Lung (tissue), 12 donors: ENCODE data around the gene ITPK1. TPM values are rescaled to one million over a fixed set of nuclear protein-coding genes. Genes with fewer than 3 reads are reported as not detected.
A peak's percentile ranks its signal among the peaks of the same experiment; 100 is the strongest.

Source experiments
- ATAC-seq: fragments of 200-7000 bp; cut with Tn5 transposase; one replicate; pipeline ENCODE4 v1.9.1; 2020; ENCODE audit warnings: moderate number of reproducible peaks; ENCODE audit not compliant: insufficient read depth, low FRiP score
- DNase-seq, 3 donors: peaks; one replicate each; pipeline ENCODE4 v3.0.0-alpha.2; 2013 to 2017
- H3K27ac ChIP-seq, 2 donors: one replicate each; pipeline ENCODE4 v1.5.1; 2013; ENCODE audit warnings: mild to moderate bottlenecking in 2 of 2, moderate library complexity in 2 of 2, control low read depth in 1 of 2, inconsistent platforms in 1 of 2, low read depth in 1 of 2, low read length in 1 of 2
- H3K27me3 ChIP-seq, 3 donors: one replicate each; pipeline ENCODE4 v1.5.1; 2013; ENCODE audit warnings: low read length in 2 of 3; ENCODE audit not compliant: control insufficient read depth in 3 of 3, insufficient read depth in 3 of 3
- H3K36me3 ChIP-seq, 4 donors: one replicate each; pipeline ENCODE4 v1.5.1; 2013; ENCODE audit warnings: low read length in 4 of 4, mild to moderate bottlenecking in 1 of 4, moderate library complexity in 1 of 4; ENCODE audit not compliant: control insufficient read depth in 4 of 4, insufficient read depth in 4 of 4
- H3K4me1 ChIP-seq, 5 donors: one replicate each; pipeline ENCODE4 v1.5.1; 2013; ENCODE audit warnings: low read length in 5 of 5, mild to moderate bottlenecking in 2 of 5, moderate library complexity in 1 of 5; ENCODE audit not compliant: control insufficient read depth in 5 of 5, insufficient read depth in 5 of 5
- H3K4me3 ChIP-seq: one replicate; pipeline ENCODE4 v1.5.1; 2013; ENCODE audit warnings: mild to moderate bottlenecking, control low read depth, moderate library complexity
- H3K9ac ChIP-seq, 2 donors: one replicate each; pipeline ENCODE4 v1.5.1; 2013; ENCODE audit warnings: low read length in 2 of 2, control low read depth in 1 of 2; ENCODE audit not compliant: insufficient read depth in 1 of 2
- H3K9me3 ChIP-seq, 4 donors: one replicate each; pipeline ENCODE4 v1.5.1; 2013; ENCODE audit warnings: low read length in 3 of 4, mild to moderate bottlenecking in 1 of 4, moderate library complexity in 1 of 4; ENCODE audit not compliant: control insufficient read depth in 4 of 4, insufficient read depth in 3 of 4
- CTCF ChIP-seq: IDR thresholded peaks from 2 replicates; pipeline ENCODE4 v1.5.1; 2012; ENCODE audit warnings: mild to moderate bottlenecking; ENCODE audit errors: control extremely low read depth, extremely low read depth
- WGBS, 2 donors: extraction: QIAGEN DNeasy Blood & Tissue Kit; methylation state at CpG; one replicate each; pipeline ENCODE4 v1.1.7; 2013; 5-methylcytosine and 5-hydroxymethylcytosine counted together
- polyA plus RNA-seq, 2 donors: library from polyadenylated mRNA; stranded (reverse); fragments of 200-250 nt; gene quantifications; one replicate each; pipeline ENCODE4 v1.2.1, GENCODE V29; 2013
- total RNA-seq, 2 donors: library from RNA; depleted of rRNA in 1 of 2; stranded (reverse); fragments of >200 nt in 1 of 2; gene quantifications; one replicate each; pipeline ENCODE4 v1.2.1, GENCODE V29; 2014 to 2021
- donor health status: control.
- donor health status: control.
- donor health status: Bipolar disorder and iron deficiency.
- donor health status: healthy.
- donor health status: DM: yes; HTN: yes; CAD: no.

Gene ITPK1
- total and polyA plus RNA-seq, 4 donors = 17.5 to 99.4 (median 45.3) TPM

- WGBS, 2 donors = 78 to 82% methylated on average over 15 of the region's 15 CpGs
Measured at GRCh38 chr14:93007225-93007997, 108.3 kb downstream of the ITPK1 start.

GRCh38 chr14:93006567-93007051, 109.1 kb downstream of the ITPK1 start:
- WGBS, 2 donors = 73 to 80% methylated on average over 6 of the region's 6 CpGs
- Histone ChIP-seq H3K9ac (no peak overlapping the region), H3K36me3 (peaks cover 0 to 2% (median 0%) of the 10 kb centered on the region in 4 donors), H3K27ac (peak overlapping the region in 1 of 2 donors; percentile 75), H3K4me1 (peaks cover 5 to 40% (median 13%) of the 10 kb centered on the region in 5 donors), H3K4me3 (no peak overlapping the region), H3K9me3 (no peaks in the 10 kb centered on the region), H3K27me3 (no peaks in the 10 kb centered on the region)
- ATAC-seq = no peak
- TF ChIP-seq CTCF = no peak
- DNase-seq = no peak

More at GRCh38 chr14:93007225-93007997, 108.3 kb downstream of the ITPK1 start:
- peak; percentile 46 for ATAC-seq
- TF ChIP-seq CTCF = no peak
- H3K36me3 ChIP-seq = peaks cover 0 to 2% (median 0%) of the 10 kb centered on the region in 4 donors
- no peaks in the 10 kb centered on the region for H3K9me3 ChIP-seq
- H3K27me3 ChIP-seq = no peaks in the 10 kb centered on the region
- no peak for DNase-seq
- peaks cover 5 to 45% (median 18%) of the 10 kb centered on the region in 5 donors for H3K4me1 ChIP-seq
- no peak overlapping the region for H3K9ac ChIP-seq
- no peak overlapping the region for H3K4me3 ChIP-seq
- peak overlapping the region; percentile 17 to 75 for H3K27ac ChIP-seq

- WGBS, 2 donors = 87 to 88% methylated on average over 8 of the region's 8 CpGs
Measured at GRCh38 chr14:93005838-93006237, 109.9 kb downstream of the ITPK1 start.

More at GRCh38 chr14:93005838-93006237, 109.9 kb downstream of the ITPK1 start:
- no peak for TF ChIP-seq CTCF
- ATAC-seq = no peak
- Histone ChIP-seq H3K4me3 (no peak overlapping the region), H3K4me1 (peaks cover 5 to 33% (median 12%) of the 10 kb centered on the region in 5 donors), H3K27ac (no peak overlapping the region), H3K36me3 (peaks cover 0 to 2% (median 0%) of the 10 kb centered on the region in 4 donors), H3K27me3 (no peaks in the 10 kb centered on the region), H3K9me3 (no peaks in the 10 kb centered on the region), H3K9ac (no peak overlapping the region)
- DNase-seq = no peak
